ENCODE results near the gene GPRC5C.
"Not testable (repeated sequence)": the region's sequence is repeated elsewhere in the genome, so short reads cannot be mapped to it uniquely, and the experiment has no call there.

Gene GPRC5C

GRCh38 chr17:74431568-74432423 lies at the start of gene GPRC5C:
GPRC5C (plus strand) TSS chr17:74432088; CDS start chr17:74439777, 7,689 bp downstream.
- no peak for DNase-seq

- no peak for DNase-seq
Measured at GRCh38 chr17:74383141-74383540, 48.7 kb upstream of the GPRC5C start.

- DNase-seq: no peak
Measured at GRCh38 chr17:74385201-74385600, 46.7 kb upstream of the GPRC5C start.

GRCh38 chr17:74386386-74386785 lies 45.5 kb upstream of the GPRC5C start:
- no peak for DNase-seq

- no peak for DNase-seq
Measured at GRCh38 chr17:74387365-74388218, 44.3 kb upstream of the GPRC5C start.

GRCh38 chr17:74389084-74389753 lies 42.7 kb upstream of the GPRC5C start:
- no peak for DNase-seq

- no peak for DNase-seq
Measured at GRCh38 chr17:74389937-74390679, 41.8 kb upstream of the GPRC5C start.

GRCh38 chr17:74390680-74391653 lies 40.9 kb upstream of the GPRC5C start:
- no peak for DNase-seq

- no peak for DNase-seq
Measured at GRCh38 chr17:74391771-74392170, 40.1 kb upstream of the GPRC5C start.

GRCh38 chr17:74392848-74393247 lies 39.0 kb upstream of the GPRC5C start:
- DNase-seq: no peak

- DNase-seq: no peak
Measured at GRCh38 chr17:74393346-74393942, 38.4 kb upstream of the GPRC5C start.

- DNase-seq: no peak
Measured at GRCh38 chr17:74394275-74394950, 37.5 kb upstream of the GPRC5C start.

GRCh38 chr17:74394977-74395376 lies 36.9 kb upstream of the GPRC5C start:
- no peak for DNase-seq

GRCh38 chr17:74396567-74396966 lies 35.3 kb upstream of the GPRC5C start:
- DNase-seq: no peak

GRCh38 chr17:74402048-74402447 lies 29.8 kb upstream of the GPRC5C start:
- no peak for DNase-seq

- no peak for DNase-seq
Measured at GRCh38 chr17:74403512-74404137, 28.3 kb upstream of the GPRC5C start.

GRCh38 chr17:74404218-74404617 lies 27.7 kb upstream of the GPRC5C start:
- no peak for DNase-seq

- no peak for DNase-seq
Measured at GRCh38 chr17:74404789-74405188, 27.1 kb upstream of the GPRC5C start.

GRCh38 chr17:74405311-74405710 lies 26.6 kb upstream of the GPRC5C start:
- not testable (repeated sequence) for DNase-seq

GRCh38 chr17:74407384-74407783 lies 24.5 kb upstream of the GPRC5C start:
- no peak for DNase-seq
